Measurements from ENCODE around the gene TOP3A. TPM values are rescaled to one million over a fixed set of nuclear protein-coding genes. Genes with fewer than 3 reads are reported as not detected.

Gene TOP3A
- total RNA-seq, 4 donors from 2014 or later = 22.9 to 47.2 (median 27.5) TPM

GRCh38 chr17:18251204-18251603, 63.6 kb downstream of the TOP3A start:
- no peak overlapping the region for H3K4me3 ChIP-seq
- H3K4me1 ChIP-seq = peaks cover 37% of the 10 kb centered on the region
- no peaks in the 10 kb centered on the region for H3K27me3 ChIP-seq
- no peak overlapping the region for H3K27ac ChIP-seq
- TF ChIP-seq EP300 (IDR thresholded peaks at IDR 0.05) (no peak), POLR2AphosphoS5 (IDR thresholded peaks at IDR 0.05) (no peak), CTCF (IDR thresholded peaks at IDR 0.05) (no peak), POLR2A (IDR thresholded peaks at IDR 0.05) (no peak)
- H3K36me3 ChIP-seq = peaks cover 84% of the 10 kb centered on the region
- no peaks in the 10 kb centered on the region for H3K9me3 ChIP-seq
- WGBS = 77% methylated on average over 13 of the region's 15 CpGs
- DNase-seq (ENCODE audit: low spot score in 2 of 2) = no peak

GRCh38 chr17:18250708-18251107, 64.1 kb downstream of the TOP3A start:
- Histone ChIP-seq H3K4me3 (no peak overlapping the region), H3K36me3 (peaks cover 86% of the 10 kb centered on the region), H3K4me1 (peaks cover 39% of the 10 kb centered on the region), H3K27me3 (no peaks in the 10 kb centered on the region), H3K27ac (no peak overlapping the region), H3K9me3 (no peaks in the 10 kb centered on the region)
- no peak for DNase-seq (ENCODE audit: low spot score in 2 of 2)
- 85% methylated on average over 11 of the region's 14 CpGs for WGBS
- TF ChIP-seq EP300 (IDR thresholded peaks at IDR 0.05) (no peak), POLR2A (IDR thresholded peaks at IDR 0.05) (no peak), CTCF (IDR thresholded peaks at IDR 0.05) (no peak), POLR2AphosphoS5 (IDR thresholded peaks at IDR 0.05) (no peak)

GRCh38 chr17:18250259-18250658, 64.5 kb downstream of the TOP3A start:
- H3K27ac ChIP-seq = no peak overlapping the region
- DNase-seq (ENCODE audit: low spot score in 2 of 2) = no peak

GRCh38 chr17:18248811-18249210, 66.0 kb downstream of the TOP3A start:
- no peak overlapping the region for H3K27ac ChIP-seq
- no peak for TF ChIP-seq POLR2AphosphoS5 (IDR thresholded peaks at IDR 0.05)
- no peak for TF ChIP-seq POLR2A (IDR thresholded peaks at IDR 0.05)
- TF ChIP-seq CTCF (IDR thresholded peaks at IDR 0.05) = no peak
- no peak for TF ChIP-seq EP300 (IDR thresholded peaks at IDR 0.05)

More at GRCh38 chr17:18250259-18250658, 64.5 kb downstream of the TOP3A start:
- Histone ChIP-seq H3K4me3 (no peak overlapping the region), H3K9me3 (no peaks in the 10 kb centered on the region), H3K36me3 (peaks cover 86% of the 10 kb centered on the region), H3K27me3 (no peaks in the 10 kb centered on the region), H3K4me1 (peaks cover 41% of the 10 kb centered on the region)
- 60% methylated on average over 9 of the region's 9 CpGs for WGBS
- TF ChIP-seq POLR2A (IDR thresholded peaks at IDR 0.05) = no peak
- no peak for TF ChIP-seq POLR2AphosphoS5 (IDR thresholded peaks at IDR 0.05)
- TF ChIP-seq EP300 (IDR thresholded peaks at IDR 0.05) = no peak
- TF ChIP-seq CTCF (IDR thresholded peaks at IDR 0.05) = no peak

GRCh38 chr17:18248300-18248731, 66.5 kb downstream of the TOP3A start:
- Histone ChIP-seq H3K4me3 (no peak overlapping the region), H3K36me3 (peaks cover 85% of the 10 kb centered on the region), H3K9me3 (no peaks in the 10 kb centered on the region), H3K4me1 (peaks cover 43% of the 10 kb centered on the region), H3K27ac (no peak overlapping the region), H3K27me3 (no peaks in the 10 kb centered on the region)
- peak; percentile 24 to 56 for TF ChIP-seq CTCF (IDR thresholded peaks at IDR 0.05)
- TF ChIP-seq POLR2A (IDR thresholded peaks at IDR 0.05) = no peak
- DNase-seq (ENCODE audit: low spot score in 2 of 2) = no peak
- 21% methylated on average over 9 of the region's 9 CpGs for WGBS

More at GRCh38 chr17:18248811-18249210, 66.0 kb downstream of the TOP3A start:
- H3K9me3 ChIP-seq = no peaks in the 10 kb centered on the region
- DNase-seq (ENCODE audit: low spot score in 2 of 2) = no peak
- H3K4me3 ChIP-seq = no peak overlapping the region
- no peaks in the 10 kb centered on the region for H3K27me3 ChIP-seq
- peaks cover 85% of the 10 kb centered on the region for H3K36me3 ChIP-seq
- 77% methylated on average over 5 of the region's 7 CpGs for WGBS
- peaks cover 43% of the 10 kb centered on the region for H3K4me1 ChIP-seq
